ENCODE results near the gene PAQR4. TPM values are rescaled to one million over a fixed set of nuclear protein-coding genes. Genes with fewer than 3 reads are reported as not detected.

PAQR4 gene
- total RNA-seq, 4 donors from 2014 or later: 2.9 to 18.8 (median 8.0) TPM

- H3K9me3 ChIP-seq: no peaks in the 10 kb centered on the region
- WGBS, 2 donors: 18 to 62% methylated on average over 5 to 8 of the region's 14 CpGs
- no peaks in the 10 kb centered on the region for H3K36me3 ChIP-seq
- H3K4me3 ChIP-seq: no peak overlapping the region
- no peak overlapping the region for H3K27ac ChIP-seq
- DNase-seq: no peak
- intact Hi-C loops (cut with DNase I): no loop called here
- no peak for TF ChIP-seq CTCF (IDR thresholded peaks at IDR 0.05)
- TF ChIP-seq POLR2A (IDR thresholded peaks at IDR 0.05): no peak
- peaks cover 0 to 53% (median 0%) of the 10 kb centered on the region in 4 donors for H3K27me3 ChIP-seq
- H3K4me1 ChIP-seq: peaks cover 3 to 50% (median 12%) of the 10 kb centered on the region in 3 donors
Observed at GRCh38 chr16:2992383-2993081, 23.4 kb downstream of the PAQR4 start.

- WGBS, 2 donors: 70% methylated on average over 2 of the region's 13 CpGs; no CpG with 5 or more reads in 1 of the 2 donors
Observed at GRCh38 chr16:2996298-2996697, 27.1 kb downstream of the PAQR4 start.

GRCh38 chr16:2999929-3000328 is 30.8 kb downstream of the PAQR4 start:
- Histone ChIP-seq H3K36me3 (no peaks in the 10 kb centered on the region), H3K4me1 (peaks cover 0 to 20% (median 3%) of the 10 kb centered on the region in 3 donors), H3K9me3 (no peaks in the 10 kb centered on the region), H3K27ac (no peak overlapping the region), H3K27me3 (peaks cover 0 to 53% (median 0%) of the 10 kb centered on the region in 4 donors), H3K4me3 (no peak overlapping the region)
- no peak for TF ChIP-seq POLR2A (IDR thresholded peaks at IDR 0.05)
- no peak for TF ChIP-seq CTCF (IDR thresholded peaks at IDR 0.05)
- 73 to 79% methylated on average over 5 to 6 of the region's 6 CpGs for WGBS, 2 donors
- DNase-seq: no peak
- intact Hi-C loops (cut with DNase I): no loop called here

More at GRCh38 chr16:2996298-2996697, 27.1 kb downstream of the PAQR4 start:
- TF ChIP-seq CTCF (IDR thresholded peaks at IDR 0.05): no peak
- TF ChIP-seq POLR2A (IDR thresholded peaks at IDR 0.05): no peak
- Histone ChIP-seq H3K27me3 (peaks cover 0 to 47% (median 0%) of the 10 kb centered on the region in 4 donors), H3K27ac (no peak overlapping the region), H3K4me1 (peaks cover 3 to 41% (median 12%) of the 10 kb centered on the region in 3 donors), H3K4me3 (no peak overlapping the region), H3K36me3 (no peaks in the 10 kb centered on the region), H3K9me3 (no peaks in the 10 kb centered on the region)
- no peak for DNase-seq
- intact Hi-C loops (cut with DNase I): no loop called here

- TF ChIP-seq CTCF (IDR thresholded peaks at IDR 0.05): no peak
- Histone ChIP-seq H3K36me3 (no peaks in the 10 kb centered on the region), H3K27me3 (peaks cover 0 to 59% (median under 1%) of the 10 kb centered on the region in 4 donors), H3K4me3 (no peak overlapping the region), H3K9me3 (no peaks in the 10 kb centered on the region), H3K27ac (no peak overlapping the region), H3K4me1 (peaks cover 0 to 17% (median 4%) of the 10 kb centered on the region in 3 donors)
- intact Hi-C loops (cut with DNase I): no loop called here
- DNase-seq: no peak
- WGBS, 2 donors: 80% methylated on average over 2 of the region's 4 CpGs; no CpG with 5 or more reads in 1 of the 2 donors
Observed at GRCh38 chr16:3000540-3000939, 31.4 kb downstream of the PAQR4 start.

- intact Hi-C loops (cut with DNase I): no loop called here
Observed at GRCh38 chr16:3001316-3001715, 32.2 kb downstream of the PAQR4 start.

More at GRCh38 chr16:3001316-3001715, 32.2 kb downstream of the PAQR4 start:
- WGBS, 2 donors: 60% methylated on average over 2 of the region's 12 CpGs; no CpG with 5 or more reads in 1 of the 2 donors
- no peak for TF ChIP-seq CTCF (IDR thresholded peaks at IDR 0.05)
- no peak for TF ChIP-seq POLR2A (IDR thresholded peaks at IDR 0.05)
- peaks cover 0 to 63% (median 4%) of the 10 kb centered on the region in 4 donors for H3K27me3 ChIP-seq
- no peak for DNase-seq
- no peaks in the 10 kb centered on the region for H3K36me3 ChIP-seq
- H3K9me3 ChIP-seq: no peaks in the 10 kb centered on the region
- no peak overlapping the region for H3K27ac ChIP-seq
- peaks cover 0 to 14% (median 4%) of the 10 kb centered on the region in 3 donors for H3K4me1 ChIP-seq
- no peak overlapping the region for H3K4me3 ChIP-seq

Data from esophagus squamous epithelium (tissue), 5 donors.